Renal pelvis (tissue), 4 donors: ENCODE measurements around the gene RYR3. TPM values are rescaled to one million over a fixed set of nuclear protein-coding genes. Genes with fewer than 3 reads are reported as not detected.
A peak's percentile ranks its signal among the peaks of the same experiment; 100 is the strongest.

Experiments used
- DNase-seq: peaks from one replicate; pipeline ENCODE4 v3.0.0-alpha.2; 2013
- polyA plus RNA-seq, 3 donors: library from polyadenylated mRNA; unstranded; fragments of 120-200 nt; gene quantifications; one replicate each; pipeline ENCODE4 v1.2.1, GENCODE V29; 2013; ENCODE audit not compliant: insufficient read length in 3 of 3

The RYR3 gene
- polyA plus RNA-seq, 3 donors = 8.2 to 19.2 (median 14.2) TPM

GRCh38 chr15:33506781-33507296 lies 196.1 kb downstream of the RYR3 start:
- no peak for DNase-seq

GRCh38 chr15:33508703-33509102 lies 197.9 kb downstream of the RYR3 start:
- no peak for DNase-seq

- DNase-seq = no peak
These were observed 204.4 kb downstream of the RYR3 start for GRCh38 chr15:33515121-33515520.

- DNase-seq = no peak
These were observed 205.8 kb downstream of the RYR3 start for GRCh38 chr15:33516563-33516962.

GRCh38 chr15:33517944-33518343 lies 207.2 kb downstream of the RYR3 start:
- no peak for DNase-seq

GRCh38 chr15:33518421-33518820 lies 207.7 kb downstream of the RYR3 start:
- DNase-seq = no peak

- DNase-seq = no peak
These were observed 213.5 kb downstream of the RYR3 start for GRCh38 chr15:33524274-33524673.

- no peak for DNase-seq
These were observed 215.8 kb downstream of the RYR3 start for GRCh38 chr15:33526532-33526931.

GRCh38 chr15:33533197-33533596 lies 222.4 kb downstream of the RYR3 start:
- no peak for DNase-seq

GRCh38 chr15:33534642-33535041 lies 223.9 kb downstream of the RYR3 start:
- DNase-seq = no peak

GRCh38 chr15:33535135-33535534 lies 224.4 kb downstream of the RYR3 start:
- no peak for DNase-seq

GRCh38 chr15:33539825-33540573 lies 229.2 kb downstream of the RYR3 start:
- DNase-seq = no peak

- no peak for DNase-seq
These were observed 233.2 kb downstream of the RYR3 start for GRCh38 chr15:33543957-33544356.

- DNase-seq = no peak
These were observed 235.1 kb downstream of the RYR3 start for GRCh38 chr15:33545866-33546265.

GRCh38 chr15:33547876-33548275 lies 237.1 kb downstream of the RYR3 start:
- peak; percentile 79 for DNase-seq

- DNase-seq = no peak
These were observed 241.1 kb downstream of the RYR3 start for GRCh38 chr15:33551860-33552259.

GRCh38 chr15:33553157-33553556 lies 242.4 kb downstream of the RYR3 start:
- DNase-seq = no peak

- peak; percentile 4 for DNase-seq
These were observed 248.6 kb downstream of the RYR3 start for GRCh38 chr15:33559207-33559890.

GRCh38 chr15:33561407-33561806 lies 250.6 kb downstream of the RYR3 start:
- DNase-seq = no peak

- DNase-seq = no peak
These were observed 251.2 kb downstream of the RYR3 start for GRCh38 chr15:33561967-33562366.

- no peak for DNase-seq
These were observed 254.3 kb downstream of the RYR3 start for GRCh38 chr15:33565094-33565493.

- DNase-seq = no peak
These were observed 256.9 kb downstream of the RYR3 start for GRCh38 chr15:33567652-33568051.

GRCh38 chr15:33569036-33569435 lies 258.3 kb downstream of the RYR3 start:
- no peak for DNase-seq
